ENCODE measurements around the gene ADCY5.

ADCY5 gene

GRCh38 chr3:123294296-123294938 lies 154.5 kb downstream of the ADCY5 start:
- TF ChIP-seq CTCF (IDR thresholded peaks at IDR 0.05), result no peak
- Histone ChIP-seq H3K27ac (no peak overlapping the region), H3K4me3 (no peak overlapping the region)
- DNase-seq (ENCODE audit: low spot score), result peak; percentile 8

GRCh38 chr3:123292321-123293310 lies 156.3 kb downstream of the ADCY5 start:
- no peak for DNase-seq (ENCODE audit: low spot score)
- Histone ChIP-seq H3K4me3 (no peak overlapping the region), H3K27ac (peak overlapping the region in 1 of 2 donors; percentile 18)
- TF ChIP-seq CTCF (IDR thresholded peaks at IDR 0.05), result no peak

GRCh38 chr3:123291404-123291803 lies 157.5 kb downstream of the ADCY5 start:
- DNase-seq (ENCODE audit: low spot score), result no peak
- no peak for TF ChIP-seq CTCF (IDR thresholded peaks at IDR 0.05)
- Histone ChIP-seq H3K4me3 (no peak overlapping the region), H3K27ac (no peak overlapping the region)

DNA sequence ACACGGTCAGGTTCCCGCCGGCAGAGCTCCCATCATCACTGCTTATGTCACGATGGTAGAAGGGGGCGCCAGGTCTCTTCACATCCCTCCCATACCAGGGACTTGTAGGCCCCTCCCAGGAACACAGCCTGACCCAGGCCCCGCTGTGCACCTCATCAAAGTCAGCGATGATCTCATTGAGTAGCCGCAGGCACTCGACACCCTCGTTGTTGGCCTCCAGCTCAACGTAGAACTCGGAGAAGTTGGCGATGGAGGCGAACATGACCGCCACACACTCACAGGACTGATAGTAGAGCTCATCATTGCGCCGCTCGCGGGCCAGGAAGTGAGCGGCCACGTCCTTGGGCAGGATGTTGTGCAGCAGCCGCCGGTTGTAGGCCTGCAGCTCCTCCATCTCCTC lies 157.9 kb downstream of the ADCY5 start:
- TF ChIP-seq CTCF (IDR thresholded peaks at IDR 0.05), result no peak
- Histone ChIP-seq H3K27ac (no peak overlapping the region), H3K4me3 (no peak overlapping the region)
- DNase-seq (ENCODE audit: low spot score), result no peak

- TF ChIP-seq CTCF (IDR thresholded peaks at IDR 0.05), result no peak
- DNase-seq (ENCODE audit: low spot score), result no peak
- no peak overlapping the region for H3K27ac ChIP-seq
- no peak overlapping the region for H3K4me3 ChIP-seq
Observed at GRCh38 chr3:123290107-123290930, 158.6 kb downstream of the ADCY5 start.

DNA sequence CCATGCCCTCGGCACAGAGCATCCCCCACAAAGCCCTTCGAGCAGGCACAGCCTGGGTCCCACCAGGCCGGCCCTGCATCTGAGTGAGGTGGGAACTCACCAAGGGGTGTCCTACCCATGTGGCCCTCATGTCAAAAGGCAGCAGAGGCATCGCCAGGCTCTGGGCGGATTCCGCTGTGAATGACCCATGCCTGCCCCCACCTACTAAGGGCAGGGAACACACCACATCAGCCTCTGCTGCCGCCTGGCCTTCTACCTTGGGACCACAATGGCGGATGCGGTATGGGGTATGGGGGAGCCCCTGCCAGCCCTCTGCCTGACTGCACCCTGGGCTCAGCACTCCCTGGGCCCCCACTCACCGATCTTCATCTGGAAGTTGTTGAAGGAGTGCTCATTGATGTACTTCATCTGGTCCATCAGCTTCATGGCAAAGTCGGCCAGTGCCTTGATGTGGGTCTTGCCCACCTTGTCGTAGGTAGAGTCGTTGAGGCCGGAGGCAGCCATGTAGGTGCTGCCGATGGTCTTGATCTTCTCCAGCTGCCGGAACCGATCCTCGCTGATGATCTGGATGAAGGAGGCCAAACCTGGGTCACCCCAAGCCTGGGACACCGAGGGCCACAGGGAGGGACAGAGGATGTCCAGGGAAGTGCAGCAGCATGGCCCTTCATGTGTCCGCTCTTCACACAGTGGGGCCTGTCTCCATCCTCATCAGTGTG lies 159.3 kb downstream of the ADCY5 start:
- no peak for DNase-seq (ENCODE audit: low spot score)
- Histone ChIP-seq H3K27ac (no peak overlapping the region), H3K4me3 (no peak overlapping the region)
- TF ChIP-seq CTCF (IDR thresholded peaks at IDR 0.05), result no peak

Measured in coronary artery (tissue), 2 donors.